Activated T-cell treated with anti-CD3 and anti-CD28 coated beads for 48 hours (primary cell): Measurements from ENCODE around the gene PRICKLE1.

Source experiments
- DNase-seq: peaks from one replicate; pipeline ENCODE4 v3.0.0-alpha.2; 2020; ENCODE audit warnings: low read depth

Gene PRICKLE1

GRCh38 chr12:42490261-42490842 lies 99.2 kb downstream of the PRICKLE1 start:
- DNase-seq, result no peak

- DNase-seq, result no peak
These were observed 103.1 kb downstream of the PRICKLE1 start for GRCh38 chr12:42486407-42486806.

- no peak for DNase-seq
These were observed 103.7 kb downstream of the PRICKLE1 start for GRCh38 chr12:42485823-42486222.

GRCh38 chr12:42484996-42485395 lies 104.5 kb downstream of the PRICKLE1 start:
- no peak for DNase-seq

GRCh38 chr12:42483521-42483790 lies 106.1 kb downstream of the PRICKLE1 start:
- peak; percentile 18 for DNase-seq

GRCh38 chr12:42482748-42483520 lies 106.6 kb downstream of the PRICKLE1 start:
- peak; percentile 64 for DNase-seq

GRCh38 chr12:42482041-42482747 lies 107.4 kb downstream of the PRICKLE1 start:
- DNase-seq, result no peak

GRCh38 chr12:42481368-42481767 lies 108.2 kb downstream of the PRICKLE1 start:
- DNase-seq, result no peak

GRCh38 chr12:42477941-42478340 lies 111.6 kb downstream of the PRICKLE1 start:
- no peak for DNase-seq

GRCh38 chr12:42475106-42475505 lies 114.4 kb downstream of the PRICKLE1 start:
- DNase-seq, result no peak

- no peak for DNase-seq
These were observed 115.2 kb downstream of the PRICKLE1 start for GRCh38 chr12:42474391-42474790.

GRCh38 chr12:42473561-42473960 lies 116.0 kb downstream of the PRICKLE1 start:
- DNase-seq, result no peak

GRCh38 chr12:42473130-42473529 lies 116.4 kb downstream of the PRICKLE1 start:
- DNase-seq, result no peak

GRCh38 chr12:42472376-42472775 lies 117.2 kb downstream of the PRICKLE1 start:
- no peak for DNase-seq

- DNase-seq, result no peak
These were observed 120.0 kb downstream of the PRICKLE1 start for GRCh38 chr12:42469355-42470175.

- no peak for DNase-seq
These were observed 120.6 kb downstream of the PRICKLE1 start for GRCh38 chr12:42468921-42469320.

- no peak for DNase-seq
These were observed 121.2 kb downstream of the PRICKLE1 start for GRCh38 chr12:42468341-42468821.

GRCh38 chr12:42463671-42464070 lies 125.9 kb downstream of the PRICKLE1 start:
- DNase-seq, result no peak

- DNase-seq, result no peak
These were observed 127.1 kb downstream of the PRICKLE1 start for GRCh38 chr12:42462486-42462885.

GRCh38 chr12:42459336-42459847 lies 130.2 kb downstream of the PRICKLE1 start:
- DNase-seq, result no peak

- DNase-seq, result no peak
These were observed 131.0 kb downstream of the PRICKLE1 start for GRCh38 chr12:42458575-42458974.

- no peak for DNase-seq
These were observed 139.3 kb downstream of the PRICKLE1 start for GRCh38 chr12:42450248-42450647.
